Calu3 (cell line): ENCODE data around the gene WWOX. TPM values are rescaled to one million over a fixed set of nuclear protein-coding genes. Genes with fewer than 3 reads are reported as not detected.

ENCODE experiments used
- BruUV-seq: library from RNA; stranded (reverse); fragments of 400-500 nt; replicated peaks from 2 replicates; lab custom pipeline; 2021; lab: Mats Ljungman, UMichigan
- CTCF ChIA-PET: fragments of 300-600 bp; sonication (Branson Sonifier 250); formaldehyde crosslinking; loops from one replicate; lab custom pipeline; 2022; ENCODE audit warnings: antibody characterized with exemption; lab: Charles Lee
- DNase-seq: peaks from one replicate; pipeline ENCODE4 v3.0.0; 2022
- H3K27ac Mint-ChIP-seq: one replicate; pipeline ENCODE4 v1.8.0; 2022; ENCODE audit warnings: mixed read lengths; ENCODE audit not compliant: unreplicated experiment
- H3K27me3 Mint-ChIP-seq: one replicate; pipeline ENCODE4 v1.8.0; 2022; ENCODE audit warnings: mixed read lengths; ENCODE audit not compliant: unreplicated experiment
- H3K36me3 Mint-ChIP-seq: one replicate; pipeline ENCODE4 v1.8.0; 2022; ENCODE audit warnings: mild to moderate bottlenecking, moderate library complexity, mixed read lengths; ENCODE audit not compliant: insufficient read depth, unreplicated experiment
- H3K4me1 Mint-ChIP-seq: one replicate; pipeline ENCODE4 v1.8.0; 2022; ENCODE audit warnings: mild to moderate bottlenecking, low read depth, mixed read lengths; ENCODE audit not compliant: unreplicated experiment
- H3K4me3 Mint-ChIP-seq: one replicate; pipeline ENCODE4 v1.8.0; 2022; ENCODE audit warnings: mild to moderate bottlenecking, low read depth, moderate library complexity, mixed read lengths; ENCODE audit not compliant: unreplicated experiment
- H3K9me3 Mint-ChIP-seq: one replicate; pipeline ENCODE4 v1.8.0; 2022; ENCODE audit warnings: low read depth, mixed read lengths; ENCODE audit not compliant: unreplicated experiment
- CTCF ChIP-seq: fragments of 200-600 bp; IDR thresholded peaks from one replicate; pipeline ENCODE4 v1.8.0; 2022; ENCODE audit warnings: antibody characterized with exemption; ENCODE audit not compliant: unreplicated experiment
- intact Hi-C: fragments of 100-400 bp; cut with micrococcal nuclease; formaldehyde crosslinking; loops from one replicate; pipeline ENCODE4 v1.10.0; 2022; ENCODE audit not compliant: unreplicated experiment
- total RNA-seq: library from RNA; stranded (reverse); gene quantifications from 2 replicates; pipeline ENCODE4 v1.2.3, GENCODE V29; 2022

The WWOX gene
- total RNA-seq, 1 experiment from 2014 or later: 33.5 TPM

DNA sequence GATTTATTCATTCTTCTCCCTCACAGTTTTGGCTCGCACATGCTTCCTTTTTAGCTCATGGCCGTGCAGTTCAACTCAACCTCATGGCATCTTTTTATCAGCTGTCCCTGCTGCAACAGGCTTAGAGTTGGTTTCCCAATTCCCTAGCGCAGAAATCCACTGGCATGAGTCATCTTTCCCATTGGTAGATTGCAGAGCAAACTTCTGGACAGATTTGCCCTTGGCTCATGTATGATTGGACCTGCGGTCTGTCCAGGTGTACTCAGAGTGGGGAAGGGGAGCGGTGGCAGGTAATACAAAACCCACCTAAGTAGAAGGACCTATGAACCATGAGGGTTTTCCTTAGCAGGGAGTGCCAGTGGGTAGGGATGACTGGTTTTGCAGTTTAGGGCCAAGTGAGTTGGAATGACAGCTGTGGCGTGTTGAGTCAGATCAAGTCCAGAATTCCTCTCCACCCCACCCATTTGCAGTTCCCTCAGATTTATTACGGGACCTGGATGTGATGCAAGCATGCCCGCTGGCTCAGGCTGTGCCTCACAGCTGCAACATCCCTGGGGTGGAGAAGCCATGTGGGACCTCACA lies 584.7 kb downstream of the WWOX start:
- no peak for DNase-seq
- no peaks in the 10 kb centered on the region for H3K4me1 Mint-ChIP-seq
- CTCF ChIA-PET: no interaction called here
- no peak for TF ChIP-seq CTCF
- intact Hi-C loops: no loop called here
- no peak overlapping the region for H3K27ac Mint-ChIP-seq
- no peaks in the 10 kb centered on the region for H3K27me3 Mint-ChIP-seq
- H3K9me3 Mint-ChIP-seq: peaks cover 12% of the 10 kb centered on the region
- H3K4me3 Mint-ChIP-seq: no peak overlapping the region
- no peaks in the 10 kb centered on the region for H3K36me3 Mint-ChIP-seq
- BruUV-seq: no TSS peak

- DNase-seq: no peak
- intact Hi-C loops: no loop called here
- Mint-ChIP-seq H3K4me1 (no peaks in the 10 kb centered on the region), H3K27me3 (no peaks in the 10 kb centered on the region), H3K27ac (no peak overlapping the region), H3K36me3 (no peaks in the 10 kb centered on the region), H3K4me3 (no peak overlapping the region), H3K9me3 (peaks cover 17% of the 10 kb centered on the region)
- no peak for TF ChIP-seq CTCF
- CTCF ChIA-PET: no interaction called here
- no TSS peak for BruUV-seq
These were observed 585.4 kb downstream of the WWOX start for GRCh38 chr16:78684655-78685375.

DNA sequence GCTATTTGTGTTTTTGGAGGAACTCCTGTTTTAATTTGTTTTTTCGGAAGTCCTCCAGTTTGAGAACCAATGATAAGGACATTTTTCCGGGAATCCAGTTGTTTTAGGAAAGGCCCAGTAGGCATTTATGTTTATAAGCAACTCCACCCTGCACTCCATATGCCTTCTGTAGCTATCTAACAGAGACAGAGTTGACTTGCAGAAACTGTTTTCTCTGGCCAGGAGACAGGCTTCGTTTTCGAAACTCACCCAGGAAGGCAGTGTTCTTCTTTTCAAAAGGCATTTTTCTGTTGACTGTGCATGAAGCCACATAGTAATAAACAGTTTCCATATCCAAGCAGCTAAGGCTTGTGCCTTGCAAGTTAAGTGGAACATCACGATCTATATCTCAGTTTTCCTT lies 587.1 kb downstream of the WWOX start:
- H3K9me3 Mint-ChIP-seq: peaks cover 17% of the 10 kb centered on the region
- BruUV-seq: no TSS peak
- no peak for TF ChIP-seq CTCF
- H3K27me3 Mint-ChIP-seq: no peaks in the 10 kb centered on the region
- intact Hi-C loops: no loop called here
- no peaks in the 10 kb centered on the region for H3K4me1 Mint-ChIP-seq
- H3K36me3 Mint-ChIP-seq: no peaks in the 10 kb centered on the region
- no peak overlapping the region for H3K4me3 Mint-ChIP-seq
- CTCF ChIA-PET: no interaction called here
- H3K27ac Mint-ChIP-seq: no peak overlapping the region
- no peak for DNase-seq

DNA sequence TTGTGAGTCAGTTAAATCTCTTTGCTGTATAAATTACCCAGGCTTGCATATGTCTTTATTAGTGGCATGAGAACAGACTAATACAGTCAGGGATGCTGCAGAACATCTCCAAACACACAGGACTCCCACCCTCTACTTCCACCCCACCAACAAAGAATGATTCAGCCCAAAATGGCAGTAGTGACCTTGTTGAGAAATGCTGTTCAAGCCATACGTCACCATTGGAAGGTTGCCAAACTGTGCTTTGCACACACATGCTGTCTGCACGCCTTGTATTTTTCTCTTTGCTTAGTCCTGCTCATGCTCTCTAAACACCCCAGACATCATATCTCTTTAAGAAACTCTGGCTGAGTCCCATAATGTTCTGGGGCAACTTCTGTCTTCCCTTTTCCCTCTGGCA lies 589.6 kb downstream of the WWOX start:
- intact Hi-C loops: no loop called here
- Mint-ChIP-seq H3K4me1 (no peaks in the 10 kb centered on the region), H3K27me3 (no peaks in the 10 kb centered on the region), H3K27ac (no peak overlapping the region), H3K9me3 (peaks cover 17% of the 10 kb centered on the region), H3K4me3 (no peak overlapping the region), H3K36me3 (no peaks in the 10 kb centered on the region)
- BruUV-seq: no TSS peak
- TF ChIP-seq CTCF: no peak
- DNase-seq: no peak
- CTCF ChIA-PET: no interaction called here
